Lower leg skin (tissue), 4 donors: ENCODE results near the gene RASGRP2. TPM values are rescaled to one million over a fixed set of nuclear protein-coding genes. Genes with fewer than 3 reads are reported as not detected.

Source experiments
- DNase-seq, 2 donors: peaks; one replicate each; pipeline ENCODE4 v3.0.0-alpha.2; 2019; ENCODE audit warnings: low spot score in 2 of 2
- H3K4me3 ChIP-seq: fragments of 200-600 bp; sonication (generic); 2 replicates; pipeline ENCODE4 v1.5.1; 2017; ENCODE audit warnings: mild to moderate bottlenecking, low read depth; ENCODE audit not compliant: poor library complexity, severe bottlenecking
- POLR2A ChIP-seq, 2 donors: fragments of 450-650 bp; IDR thresholded peaks; one replicate each; pipeline ENCODE4 v1.6.1; 2016 to 2017; ENCODE audit warnings: antibody characterized with exemption in 2 of 2, mild to moderate bottlenecking in 1 of 2, moderate library complexity in 1 of 2
- WGBS, 2 donors: methylation state at CpG; one replicate each; pipeline ENCODE4 v1.1.5; 2018; 5-methylcytosine and 5-hydroxymethylcytosine counted together
- intact Hi-C: fragments of 100-400 bp; cut with DNase I; formaldehyde crosslinking; loops from one replicate; pipeline ENCODE4 v1.15.0; 2023; ENCODE audit warnings: low total_unique reads
- total RNA-seq, 4 donors: library from RNA; depleted of rRNA; stranded (reverse); fragments of >200 nt; gene quantifications; one replicate each; pipeline ENCODE4 v1.1.0, GENCODE V29; 2016
- TF ChIP-seq, protein P1 (sequence below), 3 donors: fragments of 450-650 bp; IDR thresholded peaks; one replicate each; pipeline ENCODE4 v1.5.1; 2016; ENCODE audit warnings: antibody characterized with exemption in 3 of 3, mild to moderate bottlenecking in 3 of 3, moderate library complexity in 2 of 3

The RASGRP2 gene
- total RNA-seq, 4 donors from 2014 or later: 1.1 to 10.0 (median 5.0) TPM

DNA sequence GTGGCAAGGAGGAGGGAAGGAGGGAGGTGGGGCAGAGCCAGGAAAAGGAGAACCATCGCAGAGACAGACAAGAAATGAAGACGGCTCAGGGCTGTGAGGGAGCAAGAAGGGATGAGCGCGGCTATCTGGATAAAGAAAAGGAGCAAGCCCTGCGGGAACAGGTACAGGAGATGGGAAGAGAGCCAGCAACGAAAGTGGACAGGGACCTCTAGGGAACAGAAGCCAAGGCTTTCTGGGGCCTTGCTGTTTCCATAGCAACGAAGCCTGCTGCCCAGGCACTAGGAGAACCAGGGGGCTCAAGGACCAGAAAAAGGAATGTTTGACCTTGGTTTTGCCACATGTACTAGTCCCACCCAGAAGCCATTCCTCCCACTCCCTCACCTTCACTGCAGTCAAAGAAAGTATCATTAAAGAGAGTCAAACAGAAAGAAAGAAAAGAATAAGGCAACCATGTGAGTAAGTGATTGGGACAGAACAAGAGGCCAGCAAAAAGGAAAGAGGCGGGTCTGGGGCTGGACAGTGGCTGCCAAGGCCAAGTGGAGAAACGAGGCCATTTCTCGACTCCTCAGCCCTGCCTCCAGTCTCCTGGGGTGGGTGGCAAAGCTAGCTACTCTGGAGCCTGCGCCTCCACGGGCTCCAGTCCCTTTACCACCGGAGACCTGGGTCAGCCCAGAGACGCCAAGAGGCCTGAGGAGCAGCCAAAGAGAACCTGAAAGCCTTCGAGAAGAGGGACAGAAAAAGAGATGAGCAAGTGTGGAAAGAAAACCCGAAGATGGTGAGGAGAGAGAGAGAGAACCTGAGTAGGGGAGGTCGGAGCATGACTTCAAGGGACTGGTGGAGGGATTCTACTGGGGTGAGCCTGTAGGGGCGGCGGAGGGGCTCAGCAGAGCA is 56.1 kb downstream of the RASGRP2 start:
- 52 to 54% methylated on average over 19 of the region's 19 CpGs for WGBS, 2 donors
- no peak for TF ChIP-seq POLR2A (IDR thresholded peaks at IDR 0.05)
- TF ChIP-seq, protein P1, sequence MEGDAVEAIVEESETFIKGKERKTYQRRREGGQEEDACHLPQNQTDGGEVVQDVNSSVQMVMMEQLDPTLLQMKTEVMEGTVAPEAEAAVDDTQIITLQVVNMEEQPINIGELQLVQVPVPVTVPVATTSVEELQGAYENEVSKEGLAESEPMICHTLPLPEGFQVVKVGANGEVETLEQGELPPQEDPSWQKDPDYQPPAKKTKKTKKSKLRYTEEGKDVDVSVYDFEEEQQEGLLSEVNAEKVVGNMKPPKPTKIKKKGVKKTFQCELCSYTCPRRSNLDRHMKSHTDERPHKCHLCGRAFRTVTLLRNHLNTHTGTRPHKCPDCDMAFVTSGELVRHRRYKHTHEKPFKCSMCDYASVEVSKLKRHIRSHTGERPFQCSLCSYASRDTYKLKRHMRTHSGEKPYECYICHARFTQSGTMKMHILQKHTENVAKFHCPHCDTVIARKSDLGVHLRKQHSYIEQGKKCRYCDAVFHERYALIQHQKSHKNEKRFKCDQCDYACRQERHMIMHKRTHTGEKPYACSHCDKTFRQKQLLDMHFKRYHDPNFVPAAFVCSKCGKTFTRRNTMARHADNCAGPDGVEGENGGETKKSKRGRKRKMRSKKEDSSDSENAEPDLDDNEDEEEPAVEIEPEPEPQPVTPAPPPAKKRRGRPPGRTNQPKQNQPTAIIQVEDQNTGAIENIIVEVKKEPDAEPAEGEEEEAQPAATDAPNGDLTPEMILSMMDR (IDR thresholded peaks at IDR 0.05): no peak
- intact Hi-C loops: no loop called here
- H3K4me3 ChIP-seq: no peak overlapping the region
- no peak for DNase-seq

DNA sequence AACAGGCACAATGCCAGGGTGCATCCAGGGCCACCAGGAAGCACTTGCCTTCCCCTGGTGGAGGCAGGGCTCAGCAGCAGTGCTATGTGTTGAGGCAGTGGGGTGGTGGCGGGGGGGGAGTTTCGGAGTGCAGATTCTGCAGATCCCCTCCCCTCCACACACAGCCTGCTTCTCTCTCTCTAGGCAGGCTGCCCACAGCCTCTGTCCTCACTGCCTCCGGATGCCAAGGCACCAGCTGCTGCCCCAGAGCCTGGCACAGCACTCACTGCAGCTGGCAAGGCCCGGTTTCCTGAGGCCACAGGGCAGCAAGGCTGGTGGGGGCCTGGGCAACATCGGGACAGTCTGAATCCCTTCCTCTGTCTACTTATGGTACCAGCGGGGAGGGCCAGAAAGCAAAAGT is 56.7 kb downstream of the RASGRP2 start:
- DNase-seq: no peak

DNA sequence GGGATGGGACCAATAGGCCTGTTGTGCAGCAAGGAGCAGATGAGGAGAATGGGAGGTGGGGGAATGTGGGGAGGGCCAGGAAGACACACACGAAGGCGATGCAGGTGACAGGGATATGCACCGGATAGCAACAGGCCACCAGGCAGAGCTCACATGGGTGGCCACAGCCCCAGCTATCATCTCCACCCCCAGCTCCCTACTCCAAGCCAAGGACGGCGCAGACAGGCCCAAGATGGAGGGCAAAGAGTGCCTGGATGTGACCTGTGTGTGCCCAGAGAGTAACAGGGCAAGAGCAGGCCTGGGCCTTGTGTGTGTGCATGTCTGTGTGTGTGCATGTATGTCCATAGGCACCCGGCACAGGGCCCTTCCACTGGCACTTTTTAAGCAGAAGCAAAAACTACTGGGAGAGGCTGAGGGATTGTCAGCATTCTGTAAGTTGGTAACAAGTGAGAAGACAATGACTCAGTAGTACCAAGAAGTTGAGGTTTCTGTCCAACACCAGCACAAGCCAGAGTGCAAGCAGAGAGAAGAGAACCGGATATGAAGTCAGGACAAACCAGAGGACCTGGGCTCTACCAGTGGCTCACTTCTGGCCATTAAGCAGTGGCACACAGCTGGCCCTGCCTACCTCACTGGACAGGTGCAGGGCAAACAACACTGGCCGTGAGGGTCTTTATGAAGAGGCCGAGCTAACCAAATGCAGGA is 57.3 kb downstream of the RASGRP2 start:
- TF ChIP-seq, protein P1 (IDR thresholded peaks at IDR 0.05): no peak
- no peak for TF ChIP-seq POLR2A (IDR thresholded peaks at IDR 0.05)
- DNase-seq: no peak
- intact Hi-C loops: no loop called here
- H3K4me3 ChIP-seq: no peak overlapping the region
- WGBS, 2 donors: 87 to 95% methylated on average over 9 of the region's 9 CpGs

More for the DNA sequence above, 56.7 kb downstream of the RASGRP2 start:
- intact Hi-C loops: no loop called here
- TF ChIP-seq, protein P1 (IDR thresholded peaks at IDR 0.05): no peak
- TF ChIP-seq POLR2A (IDR thresholded peaks at IDR 0.05): no peak
- 37 to 58% methylated on average over 4 to 6 of the region's 6 CpGs for WGBS, 2 donors
- no peak overlapping the region for H3K4me3 ChIP-seq

DNA sequence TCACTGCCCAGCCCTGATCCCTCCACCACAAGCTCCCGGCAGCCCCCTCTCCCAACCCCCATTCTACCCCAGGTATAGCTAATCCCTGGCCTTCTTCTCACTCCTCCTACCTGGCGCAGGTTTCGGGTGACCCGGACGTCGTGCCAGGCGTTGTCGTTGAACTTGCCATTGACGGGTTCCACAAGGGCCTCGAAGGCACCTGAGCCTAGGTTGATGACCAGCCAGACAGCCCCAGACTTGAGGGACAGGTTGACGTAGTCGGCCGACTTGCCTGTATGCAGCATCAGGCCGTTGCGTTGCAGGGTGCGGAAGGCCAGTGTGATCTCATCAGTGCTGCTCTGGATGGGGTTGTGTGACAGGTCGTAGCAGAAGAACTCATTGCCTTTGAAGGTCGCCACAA is 58.4 kb downstream of the RASGRP2 start:
- no peak for DNase-seq
- 94 to 95% methylated on average over 18 of the region's 18 CpGs for WGBS, 2 donors
- H3K4me3 ChIP-seq: no peak overlapping the region
- intact Hi-C loops: no loop called here
- no peak for TF ChIP-seq POLR2A (IDR thresholded peaks at IDR 0.05)
- TF ChIP-seq, protein P1 (IDR thresholded peaks at IDR 0.05): no peak

DNA sequence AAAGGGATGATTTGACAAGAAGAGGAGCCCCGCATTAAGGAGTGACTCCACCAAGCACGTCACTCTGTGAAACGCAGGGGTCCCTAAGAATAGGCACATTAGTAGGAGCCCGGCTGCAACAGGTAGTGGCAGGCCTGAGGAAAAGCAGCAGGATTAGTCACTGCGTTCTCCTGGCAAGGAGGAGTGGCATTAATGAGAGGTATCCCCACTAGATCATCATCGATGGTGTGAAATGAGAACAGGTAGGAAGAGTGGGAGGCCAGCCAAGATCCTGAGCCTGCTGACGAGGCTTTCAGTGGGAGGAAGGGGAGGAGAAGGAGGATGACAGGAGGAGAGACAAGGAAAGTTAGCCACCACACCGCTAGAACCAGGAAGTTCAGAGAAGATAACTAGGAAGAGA is 59.6 kb downstream of the RASGRP2 start:
- 42 to 51% methylated on average over 8 of the region's 8 CpGs for WGBS, 2 donors
- DNase-seq: no peak
- no peak overlapping the region for H3K4me3 ChIP-seq
- intact Hi-C loops: no loop called here
- no peak for TF ChIP-seq POLR2A (IDR thresholded peaks at IDR 0.05)
- TF ChIP-seq, protein P1 (IDR thresholded peaks at IDR 0.05): no peak
